Calu3 (cell line): Measurements from ENCODE around the gene SH3D21. TPM values are rescaled to one million over a fixed set of nuclear protein-coding genes. Genes with fewer than 3 reads are reported as not detected.

ENCODE experiments used
- Bru-seq: library from RNA; stranded (reverse); fragments of 400-500 nt; gene quantifications from one replicate; lab custom pipeline; 2021; lab: Mats Ljungman, UMichigan
- BruChase-seq, 2 experiments: library from RNA; stranded (reverse); fragments of 400-500 nt; gene quantifications; one replicate each; lab custom pipeline; 2021; lab: Mats Ljungman, UMichigan
- BruUV-seq: library from RNA; stranded (reverse); fragments of 400-500 nt; replicated peaks from 2 replicates; lab custom pipeline; 2021; lab: Mats Ljungman, UMichigan
- CTCF ChIA-PET: fragments of 300-600 bp; sonication (Branson Sonifier 250); formaldehyde crosslinking; loops from one replicate; lab custom pipeline; 2022; ENCODE audit warnings: antibody characterized with exemption; lab: Charles Lee
- DNase-seq: peaks from one replicate; pipeline ENCODE4 v3.0.0; 2022
- H3K27ac Mint-ChIP-seq: one replicate; pipeline ENCODE4 v1.8.0; 2022; ENCODE audit warnings: mixed read lengths; ENCODE audit not compliant: unreplicated experiment
- H3K27me3 Mint-ChIP-seq: one replicate; pipeline ENCODE4 v1.8.0; 2022; ENCODE audit warnings: mixed read lengths; ENCODE audit not compliant: unreplicated experiment
- H3K36me3 Mint-ChIP-seq: one replicate; pipeline ENCODE4 v1.8.0; 2022; ENCODE audit warnings: mild to moderate bottlenecking, moderate library complexity, mixed read lengths; ENCODE audit not compliant: insufficient read depth, unreplicated experiment
- H3K4me1 Mint-ChIP-seq: one replicate; pipeline ENCODE4 v1.8.0; 2022; ENCODE audit warnings: mild to moderate bottlenecking, low read depth, mixed read lengths; ENCODE audit not compliant: unreplicated experiment
- H3K4me3 Mint-ChIP-seq: one replicate; pipeline ENCODE4 v1.8.0; 2022; ENCODE audit warnings: mild to moderate bottlenecking, low read depth, moderate library complexity, mixed read lengths; ENCODE audit not compliant: unreplicated experiment
- H3K9me3 Mint-ChIP-seq: one replicate; pipeline ENCODE4 v1.8.0; 2022; ENCODE audit warnings: low read depth, mixed read lengths; ENCODE audit not compliant: unreplicated experiment
- CTCF ChIP-seq: fragments of 200-600 bp; IDR thresholded peaks from one replicate; pipeline ENCODE4 v1.8.0; 2022; ENCODE audit warnings: antibody characterized with exemption; ENCODE audit not compliant: unreplicated experiment
- intact Hi-C: fragments of 100-400 bp; cut with micrococcal nuclease; formaldehyde crosslinking; loops from one replicate; pipeline ENCODE4 v1.10.0; 2022; ENCODE audit not compliant: unreplicated experiment
- long read RNA-seq: library from polyadenylated mRNA; stranded (forward); transcript quantifications from one replicate; pipeline ENCODE4 v2.0.0, GENCODE V29; 2022
- total RNA-seq: library from RNA; stranded (reverse); gene quantifications from 2 replicates; pipeline ENCODE4 v1.2.3, GENCODE V29; 2022

The SH3D21 gene
- total RNA-seq = 12.1 and 13.2 TPM in 2 replicates
- Bru-seq, nascent RNA = percentile 55 among the genes with signal in this experiment
- BruChase-seq, experiment 1, labeled RNA remaining after a 6-hour chase = percentile 58 among the genes with signal in this experiment
- percentile 57 among the genes with signal in this experiment for BruChase-seq, experiment 2, labeled RNA remaining after a 2-hour chase
- long read RNA-seq, partial matches to known transcripts = 0 of 2 reads
- long read RNA-seq, other reads (novel, unspliced or antisense) = 2 of 2 reads

GRCh38 chr1:36306210-36306901 is at the start of gene SH3D21:
TSS of gene SH3D21 (plus strand) at chr1:36306368. CDS start at chr1:36306421, 53 bp downstream.
- Mint-ChIP-seq H3K4me1 (peaks cover under 1% of the 10 kb centered on the region), H3K36me3 (peaks cover 69% of the 10 kb centered on the region), H3K27ac (peak within 1 kb of the TSS; percentile 13), H3K27me3 (no peaks in the 10 kb centered on the region), H3K4me3 (peak within 1 kb of the TSS; percentile 88), H3K9me3 (no peaks in the 10 kb centered on the region)
- peak; percentile 65 for DNase-seq
- BruUV-seq = no TSS peak
- CTCF ChIA-PET = interaction anchor here (0.6 to 1.4 kb wide), 4 partner anchors 21 to 116 kb away, joined by 3 to 4 read pairs (median 4); no protein-coding TSS in a partner anchor
- no peak for TF ChIP-seq CTCF
- intact Hi-C loops = no loop called here

GRCh38 chr1:36256558-36257374 is 49.4 kb upstream of the SH3D21 start:
- H3K4me1 Mint-ChIP-seq = peaks cover 31% of the 10 kb centered on the region
- BruUV-seq = no TSS peak
- H3K27ac Mint-ChIP-seq = peak overlapping the region; percentile 81
- no peaks in the 10 kb centered on the region for H3K27me3 Mint-ChIP-seq
- no peak for DNase-seq
- peak overlapping the region; percentile 13 for H3K4me3 Mint-ChIP-seq
- intact Hi-C loops = no loop called here
- CTCF ChIA-PET = no interaction called here
- no peak for TF ChIP-seq CTCF
- peaks cover 50% of the 10 kb centered on the region for H3K36me3 Mint-ChIP-seq
- H3K9me3 Mint-ChIP-seq = no peaks in the 10 kb centered on the region

- no peaks in the 10 kb centered on the region for H3K9me3 Mint-ChIP-seq
- H3K4me3 Mint-ChIP-seq = peak overlapping the region; percentile 13
- CTCF ChIA-PET = no interaction called here
- intact Hi-C loops = no loop called here
- H3K4me1 Mint-ChIP-seq = peaks cover 37% of the 10 kb centered on the region
- no peaks in the 10 kb centered on the region for H3K27me3 Mint-ChIP-seq
- H3K36me3 Mint-ChIP-seq = peaks cover 56% of the 10 kb centered on the region
- no peak for TF ChIP-seq CTCF
- peak; percentile 23 for DNase-seq
- BruUV-seq = no TSS peak
- H3K27ac Mint-ChIP-seq = peak overlapping the region; percentile 81
Observed at GRCh38 chr1:36257375-36257767, 48.8 kb upstream of the SH3D21 start.

- no TSS peak for BruUV-seq
- Mint-ChIP-seq H3K27me3 (no peaks in the 10 kb centered on the region), H3K4me3 (no peak overlapping the region), H3K36me3 (peaks cover 68% of the 10 kb centered on the region), H3K27ac (peak overlapping the region; percentile 31), H3K9me3 (no peaks in the 10 kb centered on the region), H3K4me1 (peaks cover 41% of the 10 kb centered on the region)
- TF ChIP-seq CTCF = no peak
- CTCF ChIA-PET = interaction anchor here (0.7 to 1.2 kb wide), 3 partner anchors 10 to 27 kb away, joined by 3 to 11 read pairs (median 3); no protein-coding TSS in a partner anchor
- intact Hi-C loops = no loop called here
- no peak for DNase-seq
Observed at GRCh38 chr1:36258960-36259344, 47.2 kb upstream of the SH3D21 start.
